Activated naive CD8-positive, alpha-beta T cell treated with anti-CD3 and anti-CD28 coated beads, Interleukin-2, amount 50 U/mL, for 24 hours (primary cell): ENCODE data around the gene BET1.

Experiments used
- ATAC-seq: fragments of 150-1000 bp; cut with Tn5 transposase; one replicate; pipeline ENCODE4 v1.10.0; 2021
- DNase-seq: peaks from one replicate; pipeline ENCODE4 v3.0.0; 2021
- H3K27ac Mint-ChIP-seq: one replicate; pipeline ENCODE4 v1.8.0; 2021; ENCODE audit warnings: mild to moderate bottlenecking, mixed read lengths
- H3K27me3 Mint-ChIP-seq: one replicate; pipeline ENCODE4 v1.8.0; 2021; ENCODE audit warnings: mixed read lengths
- H3K36me3 Mint-ChIP-seq: one replicate; pipeline ENCODE4 v1.8.0; 2021; ENCODE audit warnings: low read depth, mixed read lengths
- H3K4me1 Mint-ChIP-seq: one replicate; pipeline ENCODE4 v1.8.0; 2021; ENCODE audit warnings: mixed read lengths
- H3K4me3 Mint-ChIP-seq: one replicate; pipeline ENCODE4 v1.8.0; 2021; ENCODE audit warnings: mild to moderate bottlenecking, moderate library complexity, mixed read lengths
- H3K9me3 Mint-ChIP-seq: one replicate; pipeline ENCODE4 v1.8.0; 2021; ENCODE audit warnings: mixed read lengths

The BET1 gene

DNA sequence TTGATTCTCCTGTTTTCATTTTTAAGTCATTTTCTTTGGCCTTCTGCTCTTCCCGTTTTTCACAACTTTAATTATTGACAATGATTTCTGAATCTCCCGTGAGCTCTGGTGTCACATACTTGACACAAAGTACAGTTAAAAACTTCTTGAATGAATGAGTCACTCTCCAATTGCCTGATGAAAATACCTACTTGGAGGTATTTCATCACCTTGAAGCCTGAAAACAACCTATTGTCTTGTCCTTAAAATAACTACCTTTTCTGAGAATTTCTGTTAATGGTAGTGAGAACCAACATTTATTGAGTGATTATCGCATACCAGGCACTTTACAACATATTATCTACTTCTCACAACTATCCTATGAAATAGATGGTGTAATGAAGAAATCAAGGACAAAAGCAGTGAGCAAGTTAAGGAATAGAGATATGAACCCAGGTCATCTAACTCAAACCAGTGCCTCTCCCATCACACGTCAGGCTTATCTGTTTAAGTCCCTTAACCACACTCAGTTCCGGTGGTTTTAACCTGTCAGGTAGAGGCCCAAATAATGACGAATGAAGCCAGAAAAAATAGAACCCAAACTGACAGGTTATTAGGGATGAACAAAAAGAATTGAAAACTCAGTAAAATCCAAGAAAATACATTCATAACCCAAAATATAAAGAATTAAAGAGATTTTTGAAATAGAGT is 11.6 kb downstream of the BET1 start:
- Mint-ChIP-seq H3K4me1 (peaks cover 6% of the 10 kb centered on the region), H3K9me3 (no peaks in the 10 kb centered on the region), H3K27ac (no peak overlapping the region), H3K36me3 (peaks cover 14% of the 10 kb centered on the region), H3K4me3 (no peak overlapping the region), H3K27me3 (no peaks in the 10 kb centered on the region)
- ATAC-seq (no peak), DNase-seq (no peak)

DNA sequence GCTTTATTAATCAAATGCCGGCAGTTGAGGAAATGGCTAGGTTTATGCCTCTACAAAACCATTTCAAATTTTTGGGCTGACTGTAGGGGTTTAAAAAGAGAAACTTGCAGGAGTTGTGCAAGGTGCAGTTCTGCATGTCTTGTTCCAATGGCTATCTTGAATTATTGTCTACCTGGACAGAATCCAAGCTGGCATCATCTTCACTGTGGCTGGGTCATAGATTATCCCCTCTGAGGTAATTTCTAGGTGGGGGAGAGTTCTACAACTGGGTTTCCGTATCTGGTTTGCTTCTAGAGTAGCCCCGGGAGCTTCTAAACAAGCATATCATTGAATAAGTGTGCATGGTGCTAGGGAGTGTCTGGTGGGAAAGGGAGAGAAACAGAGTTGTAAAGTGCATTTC is 16.9 kb downstream of the BET1 start:
- H3K27ac Mint-ChIP-seq = no peak overlapping the region
- no peak for DNase-seq

DNA sequence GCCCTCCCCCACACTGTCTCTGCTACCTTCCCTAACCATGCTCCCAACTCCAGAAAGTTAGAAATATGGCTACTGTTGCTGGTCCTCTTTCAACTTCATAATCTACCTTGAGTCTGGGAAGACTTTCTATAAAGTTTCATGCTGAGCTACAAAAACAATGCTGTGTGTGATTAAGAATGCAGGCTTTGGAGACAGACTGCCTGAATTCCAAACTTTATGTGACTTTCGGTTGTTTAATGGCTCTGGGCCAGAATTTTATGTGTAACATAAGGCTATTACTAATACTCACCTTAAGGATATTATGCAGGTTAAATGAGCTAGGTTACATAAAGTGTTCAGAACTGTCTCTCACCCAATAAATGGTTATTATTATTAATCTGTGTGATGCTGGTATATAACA is 19.1 kb downstream of the BET1 start:
- H3K27me3 Mint-ChIP-seq = no peaks in the 10 kb centered on the region
- no peak overlapping the region for H3K4me3 Mint-ChIP-seq
- H3K27ac Mint-ChIP-seq = no peak overlapping the region
- no peaks in the 10 kb centered on the region for H3K9me3 Mint-ChIP-seq
- no peak for ATAC-seq
- no peaks in the 10 kb centered on the region for H3K4me1 Mint-ChIP-seq
- no peak for DNase-seq
- H3K36me3 Mint-ChIP-seq = no peaks in the 10 kb centered on the region

More for the DNA sequence above, 16.9 kb downstream of the BET1 start:
- Mint-ChIP-seq H3K36me3 (peaks cover under 1% of the 10 kb centered on the region), H3K4me3 (no peak overlapping the region), H3K4me1 (no peaks in the 10 kb centered on the region), H3K27me3 (no peaks in the 10 kb centered on the region), H3K9me3 (no peaks in the 10 kb centered on the region)
- ATAC-seq = no peak

DNA sequence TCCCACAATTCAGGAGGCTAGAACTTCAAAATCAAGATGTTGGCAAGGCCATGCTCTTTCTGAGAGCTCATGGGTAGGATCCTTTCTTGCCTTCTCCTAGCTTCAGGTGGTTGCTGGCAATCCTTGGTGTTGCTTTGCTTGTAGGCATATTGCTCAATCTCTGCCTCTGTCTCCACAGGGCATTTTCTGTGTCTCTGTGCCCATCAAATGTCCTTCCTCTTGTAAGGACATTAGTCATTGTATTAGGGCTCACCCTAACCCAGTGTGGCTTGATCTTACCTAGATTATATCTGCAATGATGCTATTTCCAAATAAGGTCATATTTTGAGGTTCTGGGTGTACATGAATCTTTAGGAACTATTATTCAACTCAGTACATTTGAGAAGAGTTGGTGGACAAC is 20.1 kb downstream of the BET1 start:
- H3K4me1 Mint-ChIP-seq = no peaks in the 10 kb centered on the region
- no peaks in the 10 kb centered on the region for H3K36me3 Mint-ChIP-seq
- no peak overlapping the region for H3K27ac Mint-ChIP-seq
- no peaks in the 10 kb centered on the region for H3K9me3 Mint-ChIP-seq
- H3K4me3 Mint-ChIP-seq = no peak overlapping the region
- DNase-seq = no peak
- no peak for ATAC-seq
- H3K27me3 Mint-ChIP-seq = no peaks in the 10 kb centered on the region

DNA sequence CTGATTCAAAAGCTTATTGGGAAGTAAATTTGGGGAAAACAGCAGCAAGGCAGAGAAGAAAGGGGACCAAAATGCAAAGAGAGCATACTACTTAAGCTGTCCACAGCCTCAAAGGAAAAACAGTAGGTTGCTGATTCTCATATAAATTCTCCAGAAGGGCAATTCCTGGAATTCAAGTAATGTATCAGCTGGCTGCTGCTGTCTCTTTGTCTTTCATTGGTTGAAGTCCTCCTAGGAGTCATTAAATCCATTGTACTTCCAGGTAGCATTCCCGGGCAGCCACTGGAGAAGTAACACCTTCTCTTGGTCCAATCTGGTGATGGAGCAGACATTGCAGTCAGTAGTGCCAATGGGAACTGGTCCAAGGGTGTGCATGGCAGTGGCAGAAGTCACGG is 22.7 kb downstream of the BET1 start:
- Mint-ChIP-seq H3K9me3 (no peaks in the 10 kb centered on the region), H3K4me1 (no peaks in the 10 kb centered on the region), H3K4me3 (no peak overlapping the region), H3K27ac (no peak overlapping the region), H3K27me3 (no peaks in the 10 kb centered on the region), H3K36me3 (no peaks in the 10 kb centered on the region)
- DNase-seq (no peak), ATAC-seq (no peak)

DNA sequence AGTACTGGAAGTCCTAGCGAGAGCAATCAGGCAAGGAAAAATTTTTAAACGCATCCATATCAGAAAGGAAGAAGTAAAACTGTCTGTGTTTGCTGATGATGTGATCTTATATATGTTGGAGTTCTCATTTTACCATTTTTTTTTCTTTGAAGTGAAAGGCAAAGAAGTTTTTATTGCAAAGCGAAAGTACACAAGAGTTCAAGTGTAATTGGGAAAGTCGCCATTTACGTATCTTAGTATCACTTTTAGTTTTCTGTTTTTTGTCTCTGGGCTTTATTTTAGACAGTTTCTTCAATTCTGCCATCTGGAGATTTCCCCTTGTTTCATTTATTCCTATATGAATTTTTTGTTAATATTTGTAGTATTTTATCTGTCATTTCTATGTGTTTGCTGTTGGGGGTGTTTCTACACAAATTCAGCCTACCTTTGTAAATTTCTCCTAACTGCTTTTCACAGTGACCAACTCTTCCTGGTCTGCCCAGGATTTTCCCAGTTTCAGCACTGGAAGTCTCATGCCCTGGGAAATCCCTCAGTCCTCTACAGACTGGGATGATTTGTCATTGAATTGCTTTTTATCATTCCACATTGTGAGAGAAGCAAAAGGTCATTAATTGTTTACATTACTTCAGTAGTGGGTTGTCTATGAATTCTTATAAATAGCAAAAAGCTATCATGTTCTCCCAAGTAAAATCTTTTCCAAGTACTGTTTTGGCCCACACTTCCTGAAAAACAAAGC is 23.2 kb downstream of the BET1 start:
- Mint-ChIP-seq H3K27ac (no peak overlapping the region), H3K36me3 (no peaks in the 10 kb centered on the region), H3K9me3 (no peaks in the 10 kb centered on the region), H3K4me3 (no peak overlapping the region), H3K4me1 (no peaks in the 10 kb centered on the region), H3K27me3 (no peaks in the 10 kb centered on the region)
- ATAC-seq = no peak
- no peak for DNase-seq

DNA sequence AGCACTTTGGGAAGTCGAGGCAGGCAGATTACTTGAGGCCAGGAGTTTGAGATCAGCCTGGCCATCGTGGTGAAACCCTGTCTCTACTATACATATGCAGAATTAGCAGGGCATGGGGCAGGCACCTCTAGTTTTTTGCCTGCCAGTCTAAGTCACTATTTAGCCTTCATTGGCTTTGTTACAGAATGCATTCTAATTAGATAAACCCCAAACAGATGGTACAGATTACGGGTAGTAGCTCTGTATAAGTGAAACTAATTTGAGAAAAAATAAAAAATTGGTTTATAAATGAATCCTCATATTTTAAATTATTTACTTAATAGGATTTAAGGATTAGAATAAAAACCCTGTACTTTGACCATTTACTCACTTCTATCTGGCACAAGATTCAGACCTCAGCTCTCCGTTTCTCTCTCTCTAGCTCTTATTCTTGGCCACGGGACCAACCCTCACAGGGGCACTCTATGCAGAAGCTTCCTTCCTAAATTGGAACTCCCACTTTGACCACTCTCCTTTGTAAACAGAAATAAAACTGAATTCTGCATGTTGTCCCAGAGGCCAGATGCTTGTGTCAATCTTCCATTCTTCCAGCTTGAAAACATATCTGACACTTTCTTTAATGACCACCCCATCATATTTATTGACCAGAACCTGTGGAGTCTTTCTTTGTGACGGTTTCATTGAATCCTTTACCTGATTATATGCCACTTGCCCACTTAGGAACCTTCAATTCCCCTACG is 26.8 kb downstream of the BET1 start:
- no peaks in the 10 kb centered on the region for H3K36me3 Mint-ChIP-seq
- no peaks in the 10 kb centered on the region for H3K9me3 Mint-ChIP-seq
- ATAC-seq = no peak
- no peak overlapping the region for H3K4me3 Mint-ChIP-seq
- no peak overlapping the region for H3K27ac Mint-ChIP-seq
- no peaks in the 10 kb centered on the region for H3K27me3 Mint-ChIP-seq
- no peaks in the 10 kb centered on the region for H3K4me1 Mint-ChIP-seq
- DNase-seq = no peak

DNA sequence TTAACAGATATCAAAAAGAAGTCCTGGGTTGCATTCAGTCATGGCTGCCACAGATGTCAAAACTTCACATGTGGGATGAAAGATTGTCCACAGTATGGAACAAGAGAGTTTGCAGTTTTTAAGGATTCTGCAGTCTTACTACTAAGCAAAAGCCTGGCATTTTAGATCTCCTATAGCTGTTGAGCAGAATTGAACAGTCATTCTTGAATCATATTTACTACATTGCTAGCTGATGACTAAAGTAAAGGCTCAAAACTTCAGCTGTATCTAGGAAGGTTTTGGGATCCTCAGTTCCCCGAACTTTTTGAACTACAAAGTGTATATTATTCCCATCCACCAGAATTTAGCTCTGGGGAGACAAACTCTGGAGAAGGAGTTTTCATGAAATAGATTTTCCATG is 31.0 kb downstream of the BET1 start:
- no peaks in the 10 kb centered on the region for H3K27me3 Mint-ChIP-seq
- no peak overlapping the region for H3K4me3 Mint-ChIP-seq
- no peaks in the 10 kb centered on the region for H3K9me3 Mint-ChIP-seq
- DNase-seq = no peak
- H3K27ac Mint-ChIP-seq = no peak overlapping the region
- no peaks in the 10 kb centered on the region for H3K4me1 Mint-ChIP-seq
- ATAC-seq = no peak
- H3K36me3 Mint-ChIP-seq = no peaks in the 10 kb centered on the region

DNA sequence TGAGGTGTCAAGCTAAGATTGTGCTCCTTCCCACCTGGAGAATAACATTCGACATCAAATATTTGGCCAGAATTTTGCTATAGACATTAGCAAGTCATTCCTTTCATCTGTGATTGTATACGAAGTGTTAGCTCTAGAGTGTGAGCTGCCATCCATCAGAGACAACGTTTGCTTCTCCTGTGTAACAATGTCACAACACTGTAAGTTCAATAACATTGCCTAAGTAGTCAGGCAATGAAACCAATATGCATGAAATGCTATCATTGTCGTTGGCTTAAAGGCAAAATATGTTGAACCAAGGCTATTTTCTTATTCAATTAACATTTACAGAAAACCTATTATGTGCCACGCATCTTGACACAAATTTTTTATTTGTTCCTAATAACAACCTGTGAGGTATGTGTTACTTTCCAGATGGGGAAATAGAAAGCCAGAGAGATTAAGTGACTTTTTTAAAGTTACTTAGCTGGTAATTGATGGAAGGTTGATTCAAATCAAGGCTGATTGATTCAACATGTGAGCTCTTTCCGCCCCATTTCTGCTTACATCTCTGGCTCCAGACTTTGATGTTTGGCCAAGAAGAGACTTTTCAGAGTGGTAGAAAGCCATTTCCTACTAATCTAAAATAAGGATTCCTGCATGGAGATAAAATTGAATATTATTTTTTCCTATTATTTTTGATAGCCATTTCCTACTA is 32.0 kb downstream of the BET1 start:
- H3K4me1 Mint-ChIP-seq = no peaks in the 10 kb centered on the region
- ATAC-seq (no peak), DNase-seq (no peak)

DNA sequence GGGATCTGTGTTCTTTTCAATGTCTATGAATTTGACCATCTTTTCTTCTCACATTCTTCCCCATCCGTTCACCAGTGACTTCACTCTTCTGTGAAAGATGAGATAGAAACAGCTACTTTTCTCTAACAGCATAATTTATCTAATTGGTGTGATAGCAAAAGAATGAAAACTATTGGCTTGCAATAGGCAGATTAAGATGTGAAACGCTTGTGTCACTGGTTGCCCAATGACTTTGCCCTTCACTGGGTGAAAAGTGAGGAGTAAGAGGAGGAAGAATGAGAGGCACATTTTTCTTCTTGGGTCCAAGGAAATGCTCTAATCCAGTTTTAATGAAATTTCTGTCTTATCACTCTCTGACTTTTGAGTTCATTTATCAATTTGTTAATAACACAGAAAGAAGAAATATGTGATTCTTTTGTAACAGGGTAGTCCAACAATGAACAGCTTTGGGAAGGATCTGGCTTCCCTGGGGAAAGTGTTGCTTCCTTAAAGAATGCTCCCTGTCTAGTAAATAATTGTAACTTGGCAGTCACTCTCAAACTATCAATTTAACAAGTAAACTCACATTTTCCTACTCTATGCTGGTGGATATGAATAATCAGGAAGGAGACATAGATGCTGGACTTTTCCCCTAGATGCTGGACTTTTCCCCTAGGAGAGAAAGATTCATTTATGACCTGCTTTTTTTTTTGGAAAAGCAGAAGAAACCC is 35.1 kb downstream of the BET1 start:
- Mint-ChIP-seq H3K4me1 (no peaks in the 10 kb centered on the region), H3K36me3 (no peaks in the 10 kb centered on the region), H3K27ac (no peak overlapping the region), H3K27me3 (no peaks in the 10 kb centered on the region), H3K9me3 (no peaks in the 10 kb centered on the region), H3K4me3 (no peak overlapping the region)
- no peak for DNase-seq
- ATAC-seq = no peak

More for the DNA sequence above, 32.0 kb downstream of the BET1 start:
- no peak overlapping the region for H3K27ac Mint-ChIP-seq
- no peaks in the 10 kb centered on the region for H3K27me3 Mint-ChIP-seq
- no peak overlapping the region for H3K4me3 Mint-ChIP-seq
- no peaks in the 10 kb centered on the region for H3K36me3 Mint-ChIP-seq
- H3K9me3 Mint-ChIP-seq = no peaks in the 10 kb centered on the region

DNA sequence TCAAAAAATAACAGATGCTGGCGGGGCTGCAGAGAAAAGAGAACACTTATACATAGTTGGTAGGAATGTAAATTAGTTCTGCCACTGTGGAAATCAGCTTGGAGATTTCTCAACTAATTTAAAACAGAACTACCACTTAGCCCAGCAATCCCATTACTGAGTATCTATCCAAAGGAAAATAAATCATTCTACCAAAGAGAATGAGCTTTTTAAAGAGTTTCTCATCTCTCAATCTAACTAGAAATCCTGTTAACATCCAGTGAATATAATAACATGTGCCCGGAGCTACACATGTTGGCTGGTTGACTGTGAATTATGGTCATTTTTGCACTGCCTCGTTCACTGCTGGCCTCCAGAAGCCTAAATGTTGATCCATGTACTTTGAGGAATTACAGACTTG is 39.3 kb downstream of the BET1 start:
- Mint-ChIP-seq H3K36me3 (no peaks in the 10 kb centered on the region), H3K4me3 (no peak overlapping the region), H3K27me3 (no peaks in the 10 kb centered on the region), H3K27ac (no peak overlapping the region), H3K9me3 (no peaks in the 10 kb centered on the region), H3K4me1 (no peaks in the 10 kb centered on the region)
- DNase-seq (no peak), ATAC-seq (no peak)

DNA sequence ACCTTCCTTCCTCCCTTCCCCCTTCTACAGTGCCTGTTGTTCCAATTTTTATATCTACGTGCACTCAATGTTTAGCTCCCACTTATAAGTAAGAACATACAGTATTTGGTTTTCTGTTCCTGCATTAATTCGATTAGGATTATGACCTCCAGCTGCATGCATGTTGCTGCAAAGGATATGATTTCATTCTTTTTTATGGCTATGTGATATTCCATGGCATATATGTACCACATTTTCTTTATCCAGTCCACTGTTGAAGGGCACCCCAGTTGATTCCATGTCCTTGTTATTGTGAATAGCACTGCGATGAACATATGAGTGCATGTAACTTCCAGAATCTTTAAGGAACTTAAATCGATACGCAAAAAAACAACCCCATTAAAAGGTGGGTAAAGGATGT is 39.9 kb downstream of the BET1 start:
- H3K4me1 Mint-ChIP-seq = no peaks in the 10 kb centered on the region
- H3K27ac Mint-ChIP-seq = no peak overlapping the region
- no peaks in the 10 kb centered on the region for H3K9me3 Mint-ChIP-seq
- H3K27me3 Mint-ChIP-seq = no peaks in the 10 kb centered on the region
- H3K36me3 Mint-ChIP-seq = no peaks in the 10 kb centered on the region
- ATAC-seq (no peak), DNase-seq (no peak)
- H3K4me3 Mint-ChIP-seq = no peak overlapping the region

DNA sequence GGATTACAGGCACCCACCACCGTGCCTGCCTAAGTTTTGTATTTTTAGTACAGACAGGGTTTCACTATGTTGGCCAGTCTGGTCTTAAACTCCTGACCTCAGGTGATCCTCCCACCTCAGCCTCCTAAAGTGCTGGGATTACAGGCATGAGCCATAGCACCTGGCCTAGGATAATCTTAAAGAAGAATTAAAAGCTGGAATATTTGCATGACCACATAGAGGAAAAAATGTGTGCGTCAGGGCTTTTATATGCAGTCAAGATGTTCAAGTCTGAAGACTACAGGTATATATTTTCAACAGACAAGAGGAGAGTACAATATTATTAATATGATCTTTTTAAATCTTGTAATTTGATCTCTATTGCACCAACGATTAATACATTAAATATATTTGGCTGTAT is 43.2 kb downstream of the BET1 start:
- no peaks in the 10 kb centered on the region for H3K4me1 Mint-ChIP-seq
- H3K4me3 Mint-ChIP-seq = no peak overlapping the region
- no peaks in the 10 kb centered on the region for H3K27me3 Mint-ChIP-seq
- H3K36me3 Mint-ChIP-seq = no peaks in the 10 kb centered on the region
- DNase-seq (no peak), ATAC-seq (no peak)
- H3K9me3 Mint-ChIP-seq = no peaks in the 10 kb centered on the region
- no peak overlapping the region for H3K27ac Mint-ChIP-seq

DNA sequence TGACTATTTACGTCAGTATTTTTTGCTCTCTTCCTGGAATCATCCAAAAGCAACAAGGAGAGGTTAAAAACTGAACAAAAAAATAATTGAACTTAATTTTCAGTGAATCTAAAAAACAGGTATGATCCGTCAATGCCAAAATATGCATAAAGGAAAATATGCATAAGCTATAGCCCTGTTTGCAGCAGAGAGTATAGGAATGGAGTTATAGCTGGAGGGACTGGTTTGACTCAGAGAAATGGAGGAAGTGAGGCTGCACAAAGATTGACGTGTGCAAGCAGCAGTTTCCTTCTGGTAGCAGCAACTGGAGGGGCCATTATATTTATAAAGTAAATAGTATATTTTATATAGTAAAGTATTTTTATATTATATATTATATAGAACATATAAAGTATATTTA is 45.5 kb downstream of the BET1 start:
- no peaks in the 10 kb centered on the region for H3K27me3 Mint-ChIP-seq
- no peak for ATAC-seq
- H3K27ac Mint-ChIP-seq = no peak overlapping the region

More for the DNA sequence above, 45.5 kb downstream of the BET1 start:
- no peak overlapping the region for H3K4me3 Mint-ChIP-seq
- H3K4me1 Mint-ChIP-seq = no peaks in the 10 kb centered on the region
- no peaks in the 10 kb centered on the region for H3K36me3 Mint-ChIP-seq
- H3K9me3 Mint-ChIP-seq = no peaks in the 10 kb centered on the region
- no peak for DNase-seq
